Measurements from ENCODE around the gene XYLT2.

The XYLT2 gene

GRCh38 chr17:50350733-50351132 is 4.8 kb downstream of the XYLT2 start:
- DNase-seq (no peak), ATAC-seq (no peak)
- Mint-ChIP-seq H3K4me1 (peaks cover 32% of the 10 kb centered on the region), H3K9me3 (no peaks in the 10 kb centered on the region), H3K27ac (no peak overlapping the region), H3K36me3 (ENCODE audit: low read depth) (peaks cover 2% of the 10 kb centered on the region), H3K4me3 (no peak overlapping the region), H3K27me3 (no peaks in the 10 kb centered on the region)

- ATAC-seq (no peak), DNase-seq (no peak)
- H3K27me3 Mint-ChIP-seq = no peaks in the 10 kb centered on the region
- H3K4me1 Mint-ChIP-seq = peaks cover 25% of the 10 kb centered on the region
- no peak overlapping the region for H3K4me3 Mint-ChIP-seq
- H3K36me3 Mint-ChIP-seq (ENCODE audit: low read depth) = peaks cover 3% of the 10 kb centered on the region
- peak overlapping the region; percentile 30 for H3K27ac Mint-ChIP-seq
- no peaks in the 10 kb centered on the region for H3K9me3 Mint-ChIP-seq
Measured at GRCh38 chr17:50352072-50352692, 6.3 kb downstream of the XYLT2 start.

- peaks cover 4% of the 10 kb centered on the region for H3K36me3 Mint-ChIP-seq (ENCODE audit: low read depth)
- H3K27ac Mint-ChIP-seq = no peak overlapping the region
- peaks cover 17% of the 10 kb centered on the region for H3K4me1 Mint-ChIP-seq
- H3K4me3 Mint-ChIP-seq = no peak overlapping the region
- no peaks in the 10 kb centered on the region for H3K9me3 Mint-ChIP-seq
- no peak for ATAC-seq
- DNase-seq = no peak
- no peaks in the 10 kb centered on the region for H3K27me3 Mint-ChIP-seq
Measured at GRCh38 chr17:50352693-50353599, 7.0 kb downstream of the XYLT2 start.

GRCh38 chr17:50353600-50354195 is 7.8 kb downstream of the XYLT2 start:
- Mint-ChIP-seq H3K4me1 (peaks cover 10% of the 10 kb centered on the region), H3K9me3 (no peaks in the 10 kb centered on the region), H3K36me3 (ENCODE audit: low read depth) (peaks cover 4% of the 10 kb centered on the region), H3K4me3 (no peak overlapping the region), H3K27ac (no peak overlapping the region), H3K27me3 (no peaks in the 10 kb centered on the region)
- ATAC-seq (no peak), DNase-seq (no peak)

- peaks cover 6% of the 10 kb centered on the region for H3K36me3 Mint-ChIP-seq (ENCODE audit: low read depth)
- H3K9me3 Mint-ChIP-seq = no peaks in the 10 kb centered on the region
- H3K27ac Mint-ChIP-seq = no peak overlapping the region
- H3K4me3 Mint-ChIP-seq = no peak overlapping the region
- peaks cover 6% of the 10 kb centered on the region for H3K4me1 Mint-ChIP-seq
- no peaks in the 10 kb centered on the region for H3K27me3 Mint-ChIP-seq
- no peak for ATAC-seq
- DNase-seq = no peak
Measured at GRCh38 chr17:50354198-50354597, 8.3 kb downstream of the XYLT2 start.

- no peak for ATAC-seq
- Mint-ChIP-seq H3K36me3 (ENCODE audit: low read depth) (peaks cover 6% of the 10 kb centered on the region), H3K27ac (no peak overlapping the region), H3K4me3 (no peak overlapping the region), H3K4me1 (peaks cover 3% of the 10 kb centered on the region), H3K9me3 (no peaks in the 10 kb centered on the region), H3K27me3 (no peaks in the 10 kb centered on the region)
- DNase-seq = no peak
Measured at GRCh38 chr17:50354776-50355175, 8.8 kb downstream of the XYLT2 start.

- peaks cover 6% of the 10 kb centered on the region for H3K36me3 Mint-ChIP-seq (ENCODE audit: low read depth)
Measured at GRCh38 chr17:50355336-50355700, 9.4 kb downstream of the XYLT2 start.

GRCh38 chr17:50355701-50356341 is 9.9 kb downstream of the XYLT2 start:
- ATAC-seq (no peak), DNase-seq (no peak)
- Mint-ChIP-seq H3K36me3 (ENCODE audit: low read depth) (peaks cover 6% of the 10 kb centered on the region), H3K4me1 (peaks cover 3% of the 10 kb centered on the region), H3K9me3 (no peaks in the 10 kb centered on the region), H3K27ac (no peak overlapping the region), H3K27me3 (no peaks in the 10 kb centered on the region), H3K4me3 (no peak overlapping the region)

More at GRCh38 chr17:50355336-50355700, 9.4 kb downstream of the XYLT2 start:
- DNase-seq = no peak
- Mint-ChIP-seq H3K4me3 (no peak overlapping the region), H3K9me3 (no peaks in the 10 kb centered on the region), H3K4me1 (peaks cover 3% of the 10 kb centered on the region), H3K27me3 (no peaks in the 10 kb centered on the region), H3K27ac (no peak overlapping the region)
- no peak for ATAC-seq

- no peak for DNase-seq
- Mint-ChIP-seq H3K27me3 (no peaks in the 10 kb centered on the region), H3K36me3 (ENCODE audit: low read depth) (peaks cover 6% of the 10 kb centered on the region), H3K9me3 (no peaks in the 10 kb centered on the region), H3K4me1 (peaks cover 3% of the 10 kb centered on the region), H3K27ac (no peak overlapping the region), H3K4me3 (no peak overlapping the region)
- ATAC-seq = no peak
Measured at GRCh38 chr17:50356418-50356817, 10.5 kb downstream of the XYLT2 start.

GRCh38 chr17:50356892-50357510 is 11.1 kb downstream of the XYLT2 start:
- DNase-seq (no peak), ATAC-seq (no peak)
- H3K4me1 Mint-ChIP-seq = peaks cover 2% of the 10 kb centered on the region
- H3K9me3 Mint-ChIP-seq = no peaks in the 10 kb centered on the region
- H3K36me3 Mint-ChIP-seq (ENCODE audit: low read depth) = peaks cover 6% of the 10 kb centered on the region
- H3K27ac Mint-ChIP-seq = no peak overlapping the region
- no peaks in the 10 kb centered on the region for H3K27me3 Mint-ChIP-seq
- H3K4me3 Mint-ChIP-seq = no peak overlapping the region

GRCh38 chr17:50358177-50358576 is 12.3 kb downstream of the XYLT2 start:
- ATAC-seq = no peak
- DNase-seq = no peak
- peaks cover 4% of the 10 kb centered on the region for H3K36me3 Mint-ChIP-seq (ENCODE audit: low read depth)
- H3K27me3 Mint-ChIP-seq = no peaks in the 10 kb centered on the region
- no peak overlapping the region for H3K27ac Mint-ChIP-seq
- no peaks in the 10 kb centered on the region for H3K9me3 Mint-ChIP-seq
- H3K4me3 Mint-ChIP-seq = no peak overlapping the region
- H3K4me1 Mint-ChIP-seq = peaks cover 7% of the 10 kb centered on the region

- H3K27me3 Mint-ChIP-seq = no peaks in the 10 kb centered on the region
- ATAC-seq (no peak), DNase-seq (no peak)
- no peaks in the 10 kb centered on the region for H3K9me3 Mint-ChIP-seq
- H3K4me3 Mint-ChIP-seq = no peak overlapping the region
- peaks cover 4% of the 10 kb centered on the region for H3K36me3 Mint-ChIP-seq (ENCODE audit: low read depth)
- H3K4me1 Mint-ChIP-seq = peaks cover 7% of the 10 kb centered on the region
- no peak overlapping the region for H3K27ac Mint-ChIP-seq
Measured at GRCh38 chr17:50359005-50359699, 13.2 kb downstream of the XYLT2 start.

GRCh38 chr17:50359998-50360461 is 14.1 kb downstream of the XYLT2 start:
- no peaks in the 10 kb centered on the region for H3K9me3 Mint-ChIP-seq
- ATAC-seq (no peak), DNase-seq (peak; percentile 2)
- H3K36me3 Mint-ChIP-seq (ENCODE audit: low read depth) = peaks cover 4% of the 10 kb centered on the region
- H3K27me3 Mint-ChIP-seq = no peaks in the 10 kb centered on the region
- H3K4me1 Mint-ChIP-seq = peaks cover 7% of the 10 kb centered on the region
- no peak overlapping the region for H3K4me3 Mint-ChIP-seq
- H3K27ac Mint-ChIP-seq = no peak overlapping the region

All from activated naive CD8-positive, alpha-beta T cell treated with anti-CD3 and anti-CD28 coated beads, Interleukin-2, amount 50 U/mL, for 24 hours (primary cell).